ENCODE measurements around the gene VEGFD. TPM values are rescaled to one million over a fixed set of nuclear protein-coding genes. Genes with fewer than 3 reads are reported as not detected.

Gene VEGFD
- total RNA-seq, 2 donors from 2014 or later: 0.68 to 1.4 TPM

DNA sequence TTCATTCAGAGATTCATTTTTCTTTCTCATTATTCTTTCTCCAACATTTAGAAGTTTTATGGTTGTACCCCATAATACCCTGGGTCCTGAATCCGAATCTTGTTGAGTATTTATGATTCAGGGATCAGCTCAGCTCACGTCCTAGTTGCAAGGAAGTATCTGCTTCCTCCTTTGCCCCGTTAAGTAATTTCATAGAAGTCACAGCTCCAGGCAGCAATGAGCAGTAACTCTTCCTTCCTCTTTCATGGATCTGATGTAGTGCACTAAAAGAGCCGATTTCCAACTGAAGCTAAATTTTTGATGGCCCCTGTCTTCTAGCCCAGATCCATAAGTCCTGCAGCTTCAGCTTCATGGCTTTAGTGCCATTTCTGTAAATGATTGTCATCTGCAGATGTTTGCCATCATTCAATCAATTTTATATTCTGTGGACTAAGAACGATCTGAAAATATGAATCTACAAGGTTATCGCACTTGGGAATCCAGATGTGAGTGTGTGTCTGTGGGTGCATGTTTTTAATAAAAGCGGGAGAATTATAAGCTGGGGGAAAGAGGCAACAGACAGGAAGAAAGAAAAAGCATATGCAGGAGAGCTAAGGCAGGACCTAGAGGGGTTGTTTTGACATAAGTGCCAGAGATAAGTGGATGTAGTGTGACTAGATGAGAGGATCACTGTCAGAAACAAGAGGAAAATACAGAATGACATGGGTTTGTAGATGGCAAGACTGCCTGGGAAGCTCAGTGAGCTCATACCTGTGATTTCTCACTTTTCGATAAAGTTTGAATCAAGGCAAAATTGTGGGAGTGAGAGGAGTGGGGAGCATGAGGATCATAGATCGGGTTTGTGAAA lies 17.5 kb downstream of the VEGFD start:
- 84% methylated on average over 9 of the region's 9 CpGs for WGBS
- H3K36me3 ChIP-seq: no peaks in the 10 kb centered on the region
- no peaks in the 10 kb centered on the region for H3K4me1 ChIP-seq (replicated peaks)
- no peaks in the 10 kb centered on the region for H3K9me3 ChIP-seq
- no peak for TF ChIP-seq POLR2AphosphoS5 (IDR thresholded peaks at IDR 0.05)
- TF ChIP-seq, protein P1, sequence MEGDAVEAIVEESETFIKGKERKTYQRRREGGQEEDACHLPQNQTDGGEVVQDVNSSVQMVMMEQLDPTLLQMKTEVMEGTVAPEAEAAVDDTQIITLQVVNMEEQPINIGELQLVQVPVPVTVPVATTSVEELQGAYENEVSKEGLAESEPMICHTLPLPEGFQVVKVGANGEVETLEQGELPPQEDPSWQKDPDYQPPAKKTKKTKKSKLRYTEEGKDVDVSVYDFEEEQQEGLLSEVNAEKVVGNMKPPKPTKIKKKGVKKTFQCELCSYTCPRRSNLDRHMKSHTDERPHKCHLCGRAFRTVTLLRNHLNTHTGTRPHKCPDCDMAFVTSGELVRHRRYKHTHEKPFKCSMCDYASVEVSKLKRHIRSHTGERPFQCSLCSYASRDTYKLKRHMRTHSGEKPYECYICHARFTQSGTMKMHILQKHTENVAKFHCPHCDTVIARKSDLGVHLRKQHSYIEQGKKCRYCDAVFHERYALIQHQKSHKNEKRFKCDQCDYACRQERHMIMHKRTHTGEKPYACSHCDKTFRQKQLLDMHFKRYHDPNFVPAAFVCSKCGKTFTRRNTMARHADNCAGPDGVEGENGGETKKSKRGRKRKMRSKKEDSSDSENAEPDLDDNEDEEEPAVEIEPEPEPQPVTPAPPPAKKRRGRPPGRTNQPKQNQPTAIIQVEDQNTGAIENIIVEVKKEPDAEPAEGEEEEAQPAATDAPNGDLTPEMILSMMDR (IDR thresholded peaks at IDR 0.05): no peak
- no peak for TF ChIP-seq POLR2A (IDR thresholded peaks at IDR 0.05)
- intact Hi-C loops (cut with DNase I): no loop called here
- no peak for DNase-seq (ENCODE audit: low spot score)
- H3K27me3 ChIP-seq (replicated peaks; ENCODE audit: insufficient read depth): no peaks in the 10 kb centered on the region
- no peak overlapping the region for H3K4me3 ChIP-seq
- H3K27ac ChIP-seq: no peak overlapping the region

DNA sequence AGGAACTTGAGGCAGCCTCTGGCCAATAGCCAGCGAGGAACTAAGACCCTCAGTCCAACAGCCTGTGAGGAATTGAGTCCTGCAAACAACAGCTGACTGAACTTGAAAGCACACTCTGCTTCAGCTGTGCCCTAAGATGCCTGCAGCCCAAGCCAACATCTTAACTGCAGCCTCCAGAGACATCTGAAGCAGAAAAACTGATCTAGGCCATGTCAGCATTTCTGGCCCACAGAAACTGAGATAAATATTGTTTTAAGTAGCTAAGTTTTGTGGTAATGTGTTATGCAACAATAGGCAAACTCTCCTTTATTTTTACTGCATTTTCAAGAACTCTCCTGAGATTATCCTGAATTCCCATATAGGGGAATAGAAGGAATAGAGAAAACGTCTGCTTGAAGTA lies 24.5 kb downstream of the VEGFD start:
- Histone ChIP-seq H3K36me3 (no peaks in the 10 kb centered on the region), H3K4me1 (replicated peaks) (no peaks in the 10 kb centered on the region), H3K27ac (no peak overlapping the region), H3K9me3 (no peaks in the 10 kb centered on the region), H3K27me3 (replicated peaks; ENCODE audit: insufficient read depth) (no peaks in the 10 kb centered on the region), H3K4me3 (no peak overlapping the region)
- TF ChIP-seq POLR2A (IDR thresholded peaks at IDR 0.05): no peak
- TF ChIP-seq, protein P1 (IDR thresholded peaks at IDR 0.05): no peak
- TF ChIP-seq POLR2AphosphoS5 (IDR thresholded peaks at IDR 0.05): no peak
- intact Hi-C loops (cut with DNase I): no loop called here
- 84% methylated on average over 2 of the region's 2 CpGs for WGBS
- no peak for DNase-seq (ENCODE audit: low spot score)

DNA sequence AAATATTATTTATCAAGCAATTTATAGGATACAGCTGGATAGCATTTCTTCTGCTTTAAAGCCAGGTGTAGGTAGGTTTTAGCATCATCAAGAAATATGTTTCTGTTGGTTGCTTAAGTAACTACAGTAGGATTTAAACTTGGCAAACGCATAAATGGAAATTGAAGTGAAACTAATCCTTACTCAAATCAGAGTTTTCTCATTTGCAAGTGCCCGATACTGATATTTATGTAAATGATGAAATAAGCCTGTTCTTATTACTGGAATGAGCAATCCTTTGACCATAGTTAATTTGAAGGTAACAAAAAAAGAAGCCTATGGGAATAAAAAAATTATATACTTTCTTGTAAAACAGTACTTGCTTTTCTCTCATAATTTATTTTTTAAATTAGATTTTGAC lies 25.7 kb downstream of the VEGFD start:
- Histone ChIP-seq H3K4me3 (no peak overlapping the region), H3K27me3 (replicated peaks; ENCODE audit: insufficient read depth) (no peaks in the 10 kb centered on the region), H3K27ac (no peak overlapping the region), H3K4me1 (replicated peaks) (no peaks in the 10 kb centered on the region), H3K36me3 (no peaks in the 10 kb centered on the region), H3K9me3 (no peaks in the 10 kb centered on the region)
- DNase-seq (ENCODE audit: low spot score): no peak
- intact Hi-C loops (cut with DNase I): no loop called here
- WGBS: 90% methylated on average over 2 of the region's 2 CpGs
- TF ChIP-seq, protein P1 (IDR thresholded peaks at IDR 0.05): no peak
- no peak for TF ChIP-seq POLR2AphosphoS5 (IDR thresholded peaks at IDR 0.05)
- TF ChIP-seq POLR2A (IDR thresholded peaks at IDR 0.05): no peak

DNA sequence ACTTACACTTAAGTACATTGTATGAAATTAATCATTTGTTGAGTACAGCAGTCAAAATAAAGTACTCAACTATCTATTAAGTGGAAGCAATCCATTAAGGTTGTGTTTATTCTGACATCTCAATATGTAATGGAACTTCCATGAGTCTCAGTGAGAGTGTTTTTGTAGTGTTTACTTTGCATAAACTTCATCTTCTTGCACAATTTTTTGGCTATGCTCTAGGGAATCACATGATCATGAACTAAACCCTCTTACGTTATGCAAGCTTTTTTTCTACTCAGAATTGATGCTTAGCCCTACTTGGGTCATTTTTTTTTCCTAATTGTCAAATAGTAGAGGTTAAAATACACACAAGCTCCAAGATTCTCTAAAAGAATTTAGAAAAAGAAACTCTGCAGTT lies 27.8 kb downstream of the VEGFD start:
- Histone ChIP-seq H3K4me3 (no peak overlapping the region), H3K9me3 (no peaks in the 10 kb centered on the region), H3K27ac (no peak overlapping the region), H3K4me1 (replicated peaks) (no peaks in the 10 kb centered on the region), H3K36me3 (no peaks in the 10 kb centered on the region), H3K27me3 (replicated peaks; ENCODE audit: insufficient read depth) (no peaks in the 10 kb centered on the region)
- DNase-seq (ENCODE audit: low spot score): no peak
- intact Hi-C loops (cut with DNase I): no loop called here
- 75% methylated on average over 1 of the region's 1 CpG for WGBS
- TF ChIP-seq, protein P1 (IDR thresholded peaks at IDR 0.05): no peak
- TF ChIP-seq POLR2AphosphoS5 (IDR thresholded peaks at IDR 0.05): no peak
- TF ChIP-seq POLR2A (IDR thresholded peaks at IDR 0.05): no peak

Data from prostate gland (tissue), 2 donors.